GM21526 (cell line): ENCODE measurements around the gene VHLL.

ENCODE experiments used
- ATAC-seq: cut with Tn5 transposase; IDR thresholded peaks from one replicate; pipeline ENCODE4 v1.9.1; 2021; ENCODE audit warnings: moderate library complexity; ENCODE audit not compliant: unreplicated experiment, low FRiP score

The VHLL gene

DNA sequence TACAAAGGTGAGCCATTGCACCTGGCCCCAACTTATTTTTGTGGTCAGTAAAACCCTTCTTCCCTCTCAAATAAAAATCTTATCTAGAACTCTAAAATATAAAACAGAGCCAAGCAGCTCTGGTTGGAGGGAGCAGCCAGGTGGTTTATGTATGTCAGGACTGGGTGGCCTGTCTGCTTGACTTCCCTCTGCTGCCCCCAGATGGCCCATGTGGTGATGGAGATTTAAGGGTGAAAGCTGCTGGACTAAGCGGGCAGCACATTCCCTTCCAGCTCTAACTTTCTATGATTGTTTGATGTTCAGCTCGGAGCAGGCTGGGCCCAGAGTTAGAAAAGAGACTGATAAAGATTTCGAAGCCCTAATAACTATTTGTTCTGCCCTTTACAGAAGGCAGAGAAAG, 39.3 kb downstream of the VHLL start:
- ATAC-seq, result no peak

DNA sequence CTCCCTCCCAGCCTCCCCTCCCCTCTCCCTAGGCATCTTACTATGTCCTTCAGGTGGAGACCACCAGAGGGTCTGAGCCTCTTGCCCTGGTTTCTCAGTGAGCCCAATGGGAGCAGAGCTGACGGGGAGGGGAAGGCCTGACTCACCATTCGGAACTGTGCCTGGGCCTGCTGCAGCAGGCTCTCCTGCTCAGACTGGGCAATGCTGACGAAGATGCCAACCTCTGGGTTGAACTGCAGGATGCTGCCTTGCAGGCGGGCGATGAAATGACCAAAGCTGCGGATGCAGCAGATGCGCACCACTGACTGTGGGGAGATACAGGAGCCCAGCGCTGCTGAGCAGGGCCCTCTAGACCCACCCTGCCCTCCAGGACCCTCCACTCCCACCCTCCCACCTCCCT, 40.2 kb downstream of the VHLL start:
- no peak for ATAC-seq

DNA sequence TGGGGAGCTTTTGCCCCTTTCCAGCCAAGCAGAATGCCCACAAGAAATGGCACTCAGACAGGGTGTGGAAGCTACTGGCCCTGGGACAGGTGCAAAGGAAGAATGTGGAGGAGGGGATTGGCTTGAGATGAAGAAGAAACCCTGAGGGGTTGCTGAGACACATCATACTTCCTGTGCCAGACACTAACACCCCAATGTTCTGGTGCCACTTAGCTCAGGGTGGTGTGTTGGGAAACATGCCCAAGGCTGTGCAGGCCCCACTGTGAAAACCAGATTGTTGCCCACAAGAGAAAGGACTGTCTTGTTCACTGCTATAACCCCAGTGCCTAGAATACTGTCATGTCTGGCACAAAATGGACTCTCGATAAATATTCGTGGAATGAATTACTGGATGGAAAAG, 41.4 kb downstream of the VHLL start:
- no peak for ATAC-seq

DNA sequence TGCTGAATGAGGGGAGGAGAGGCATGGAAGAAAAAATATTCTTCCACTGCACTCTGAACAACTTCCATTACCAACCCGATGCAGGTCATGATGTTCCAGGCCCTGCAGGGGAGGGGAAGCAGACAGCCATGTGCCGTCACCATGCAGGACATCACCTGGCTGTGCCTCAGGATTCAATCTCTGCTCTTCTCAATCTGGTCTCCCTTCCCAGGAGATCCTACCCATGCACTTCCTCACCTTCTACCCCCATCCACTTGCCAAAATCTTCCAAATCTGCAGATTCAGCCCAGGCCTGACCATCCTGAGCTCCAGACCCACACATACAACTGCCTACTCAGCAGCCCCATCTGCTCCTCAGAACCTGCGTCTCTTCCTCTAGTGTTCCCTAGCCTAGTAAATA, 45.5 kb downstream of the VHLL start:
- ATAC-seq, result no peak

DNA sequence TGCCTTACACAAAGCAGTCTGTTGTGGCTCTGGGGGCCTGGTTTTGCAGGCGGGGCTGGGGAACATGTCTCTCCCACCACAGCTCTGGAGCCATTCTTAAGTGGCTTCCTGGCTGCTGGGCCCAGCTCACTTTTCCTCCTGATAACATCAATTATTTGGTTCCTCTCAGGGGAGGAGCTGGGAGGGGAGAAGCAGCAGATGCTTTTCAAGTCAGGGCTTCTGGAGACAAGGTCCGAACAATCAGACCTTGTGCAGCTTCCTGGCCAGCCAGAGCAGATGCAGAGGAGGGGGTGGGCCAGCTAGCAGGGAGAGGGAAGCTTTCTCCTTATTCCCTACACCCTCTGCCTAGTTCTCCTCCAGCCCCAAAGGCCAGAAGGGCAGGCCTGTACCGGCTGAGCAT, 47.6 kb downstream of the VHLL start:
- no peak for ATAC-seq

DNA sequence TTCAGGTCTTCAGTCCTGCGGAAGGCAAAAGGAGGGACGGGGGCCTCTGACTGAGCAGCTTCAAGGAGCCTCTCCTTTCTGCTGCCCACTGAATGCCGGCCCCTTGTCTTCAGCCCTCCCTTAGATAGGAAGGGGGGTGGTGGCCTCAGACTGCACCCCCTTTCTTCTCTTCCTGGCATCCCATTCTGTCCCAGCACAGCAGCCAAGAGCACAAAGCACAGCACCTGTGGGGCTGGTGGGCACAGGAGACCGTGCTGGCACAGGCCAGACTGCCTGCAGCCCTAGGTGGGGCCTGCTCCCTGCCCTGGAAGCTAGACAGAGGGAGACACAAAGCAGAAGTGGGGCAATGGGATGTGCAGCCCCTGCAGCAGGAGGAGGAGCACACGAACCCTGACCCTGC, 49.5 kb downstream of the VHLL start:
- no peak for ATAC-seq
